Measurements from ENCODE around the gene BSN.

The BSN gene

GRCh38 chr3:49591615-49592014, 37.3 kb downstream of the BSN start:
- peak in 1 of 10 donors; percentile 42 for DNase-seq
- intact Hi-C loops (cut with DNase I): no loop called here

- no peak for DNase-seq
- intact Hi-C loops (cut with DNase I): no loop called here
These were observed 38.8 kb downstream of the BSN start for GRCh38 chr3:49593041-49593440.

- intact Hi-C loops (cut with DNase I): no loop called here
- DNase-seq: no peak
These were observed 46.5 kb downstream of the BSN start for GRCh38 chr3:49600781-49601180.

- peak in 5 of 10 donors; percentile 17 to 82 (median 37) for DNase-seq
- intact Hi-C loops (cut with DNase I): no loop called here
These were observed 47.2 kb downstream of the BSN start for GRCh38 chr3:49601358-49602048.

GRCh38 chr3:49602049-49602554, 47.8 kb downstream of the BSN start:
- intact Hi-C loops (cut with DNase I): no loop called here
- peak in 1 of 10 donors; percentile 44 for DNase-seq

GRCh38 chr3:49602877-49603411, 48.7 kb downstream of the BSN start:
- intact Hi-C loops (cut with DNase I): no loop called here
- peak in 3 of 10 donors; percentile 18 to 85 (median 78) for DNase-seq

GRCh38 chr3:49606427-49606826, 52.1 kb downstream of the BSN start:
- peak in 1 of 10 donors; percentile 48 for DNase-seq
- intact Hi-C loops (cut with DNase I): no loop called here

- peak in 5 of 10 donors; percentile 14 to 90 (median 42) for DNase-seq
- intact Hi-C loops (cut with DNase I): no loop called here
These were observed 52.9 kb downstream of the BSN start for GRCh38 chr3:49607105-49607591.

- intact Hi-C loops (cut with DNase I): no loop called here
- peak in 1 of 10 donors; percentile 32 for DNase-seq
These were observed 53.5 kb downstream of the BSN start for GRCh38 chr3:49607796-49608195.

GRCh38 chr3:49609314-49609713, 55.0 kb downstream of the BSN start:
- peak in 1 of 10 donors; percentile 38 for DNase-seq
- intact Hi-C loops (cut with DNase I): no loop called here

GRCh38 chr3:49609815-49610214, 55.5 kb downstream of the BSN start:
- DNase-seq: peak in 6 of 10 donors; percentile 27 to 88 (median 54)
- intact Hi-C loops (cut with DNase I): no loop called here

GRCh38 chr3:49610666-49611280, 56.5 kb downstream of the BSN start:
- intact Hi-C loops (cut with DNase I): no loop called here
- DNase-seq: peak in 1 of 10 donors; percentile 36

GRCh38 chr3:49611291-49611690, 57.0 kb downstream of the BSN start:
- peak in 1 of 10 donors; percentile 53 for DNase-seq
- intact Hi-C loops (cut with DNase I): no loop called here

GRCh38 chr3:49611719-49612118, 57.4 kb downstream of the BSN start:
- peak in 1 of 10 donors; percentile 19 for DNase-seq
- intact Hi-C loops (cut with DNase I): no loop called here

GRCh38 chr3:49614936-49615335, 60.7 kb downstream of the BSN start:
- peak in 1 of 10 donors; percentile 41 for DNase-seq
- intact Hi-C loops (cut with DNase I): no loop called here

- intact Hi-C loops (cut with DNase I): no loop called here
- DNase-seq: peak in 1 of 10 donors; percentile 37
These were observed 61.8 kb downstream of the BSN start for GRCh38 chr3:49616061-49616460.

GRCh38 chr3:49616491-49616941, 62.2 kb downstream of the BSN start:
- DNase-seq: peak in 2 of 10 donors; percentile 24 to 76
- intact Hi-C loops (cut with DNase I): no loop called here

- intact Hi-C loops (cut with DNase I): no loop called here
- DNase-seq: peak in 1 of 10 donors; percentile 44
These were observed 63.2 kb downstream of the BSN start for GRCh38 chr3:49617390-49618013.

- intact Hi-C loops (cut with DNase I): no loop called here
These were observed 64.1 kb downstream of the BSN start for GRCh38 chr3:49618412-49618811.

GRCh38 chr3:49619649-49620048, 65.4 kb downstream of the BSN start:
- intact Hi-C loops (cut with DNase I): no loop called here
- DNase-seq: peak in 1 of 10 donors; percentile 31

More at GRCh38 chr3:49618412-49618811, 64.1 kb downstream of the BSN start:
- DNase-seq: peak in 1 of 10 donors; percentile 8

- intact Hi-C loops (cut with DNase I): no loop called here
- DNase-seq: peak in 2 of 10 donors; percentile 68 to 81
These were observed 66.5 kb downstream of the BSN start for GRCh38 chr3:49620728-49621127.
